ENCODE results near the gene CLEC2A.

Gene CLEC2A

DNA sequence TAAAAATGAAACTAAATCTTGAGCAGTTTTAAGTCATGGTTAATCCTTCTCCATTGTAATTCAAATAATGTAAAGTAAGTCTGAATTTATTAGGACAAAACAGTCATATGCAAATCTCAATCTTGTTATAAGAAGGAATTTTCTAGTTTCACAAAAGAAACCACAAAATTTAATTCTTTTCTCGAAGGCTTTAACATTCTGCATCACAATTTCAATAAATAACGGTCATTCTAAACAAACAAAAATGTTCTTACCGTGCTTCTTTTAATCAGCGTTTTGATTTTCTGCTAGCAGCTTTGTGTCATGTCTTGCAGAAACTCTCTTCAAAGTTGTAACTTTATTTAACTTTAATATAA is 63.2 kb downstream of the CLEC2A start:
- H3K4ac ChIP-seq (ENCODE audit: low read depth in 1 of 2, low read length in 2 of 2), result no peak overlapping the region
- H3K27me3 ChIP-seq (ENCODE audit: control insufficient read depth in 1 of 2, insufficient read depth in 1 of 2, low read length in 2 of 2), result no peaks in the 10 kb centered on the region
- WGBS, result 38% methylated on average over 4 of the region's 4 CpGs
- H3K9ac ChIP-seq (ENCODE audit: low read length), result peak overlapping the region; percentile 95
- no peak overlapping the region for H2AK5ac ChIP-seq (ENCODE audit: low read length, severe bottlenecking)
- no peak overlapping the region for H4K8ac ChIP-seq (ENCODE audit: low read length)
- H2BK12ac ChIP-seq (ENCODE audit: low read length in 2 of 2), result no peak overlapping the region
- H3K79me1 ChIP-seq (replicated peaks; ENCODE audit: low read length, poor library complexity, severe bottlenecking), result no peaks in the 10 kb centered on the region
- DNase-seq, result no peak
- no peak overlapping the region for H2BK15ac ChIP-seq (ENCODE audit: low read depth, poor library complexity, severe bottlenecking)
- H3K9me3 ChIP-seq (ENCODE audit: control insufficient read depth, low read length), result peaks cover 4% of the 10 kb centered on the region
- H3K4me3 ChIP-seq (ENCODE audit: insufficient read depth in 1 of 2, low read depth in 1 of 2, low read length in 2 of 2), result peak overlapping the region in 1 of 2 experiments; percentile 85
- no peak overlapping the region for H3K4me2 ChIP-seq (ENCODE audit: low read length, poor library complexity, severe bottlenecking)
- no peaks in the 10 kb centered on the region for H3K4me1 ChIP-seq (ENCODE audit: control insufficient read depth, insufficient read depth, low read depth, low read length)
- H3K27ac ChIP-seq (ENCODE audit: low read length, poor library complexity, severe bottlenecking), result no peak overlapping the region
- H3K18ac ChIP-seq (ENCODE audit: low read depth in 1 of 2, low read length in 2 of 2), result no peak overlapping the region
- no peak overlapping the region for H3K14ac ChIP-seq (ENCODE audit: low read length in 2 of 2)
- no peak overlapping the region for H2AFZ ChIP-seq (ENCODE audit: low read depth, low read length)
- peaks cover 0 to 4% of the 10 kb centered on the region in 2 experiments for H3K36me3 ChIP-seq (ENCODE audit: control insufficient read depth in 1 of 2, insufficient read depth in 2 of 2, low read depth in 1 of 2, low read length in 2 of 2)
- no peak overlapping the region for H4K91ac ChIP-seq (ENCODE audit: low read length)
- H3K23ac ChIP-seq (ENCODE audit: low read length in 2 of 2), result no peak overlapping the region
- no peak overlapping the region for H2BK5ac ChIP-seq (ENCODE audit: low read depth, low read length, poor library complexity, severe bottlenecking)
- no peak overlapping the region for H2BK120ac ChIP-seq (ENCODE audit: low read depth, low read length)

DNA sequence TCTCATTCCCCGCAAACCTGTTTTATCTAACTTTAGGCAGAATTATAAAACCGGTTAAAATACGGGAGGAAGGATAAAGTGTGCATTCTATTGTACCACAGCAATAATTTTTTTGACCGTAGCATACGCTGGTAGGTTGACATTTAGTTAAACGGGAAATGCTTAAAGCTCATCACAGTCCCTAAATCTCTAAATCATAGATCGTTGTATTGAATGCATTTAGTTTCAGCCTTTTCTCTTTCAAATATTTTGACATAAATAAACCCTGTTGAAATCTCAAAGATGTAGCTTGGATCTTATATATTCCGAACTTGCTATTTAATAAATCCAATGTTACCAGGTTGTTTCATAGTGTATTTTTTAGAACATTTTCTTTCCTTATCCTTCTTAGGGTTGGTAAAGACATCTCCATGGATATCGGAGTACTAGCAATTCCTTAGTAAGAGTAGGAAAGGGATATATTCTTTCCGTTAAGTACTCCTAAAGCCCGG is 63.8 kb downstream of the CLEC2A start:
- Histone ChIP-seq H3K23ac (ENCODE audit: low read length in 2 of 2) (no peak overlapping the region), H3K9ac (ENCODE audit: low read length) (peak overlapping the region; percentile 95), H2BK120ac (ENCODE audit: low read depth, low read length) (no peak overlapping the region), H3K27ac (ENCODE audit: low read length, poor library complexity, severe bottlenecking) (no peak overlapping the region), H2AK5ac (ENCODE audit: low read length, severe bottlenecking) (no peak overlapping the region), H3K18ac (ENCODE audit: low read depth in 1 of 2, low read length in 2 of 2) (no peak overlapping the region), H3K14ac (ENCODE audit: low read length in 2 of 2) (no peak overlapping the region), H3K36me3 (ENCODE audit: control insufficient read depth in 1 of 2, insufficient read depth in 2 of 2, low read depth in 1 of 2, low read length in 2 of 2) (peaks cover 0 to 8% of the 10 kb centered on the region in 2 experiments), H3K4ac (ENCODE audit: low read depth in 1 of 2, low read length in 2 of 2) (no peak overlapping the region), H3K4me3 (ENCODE audit: insufficient read depth in 1 of 2, low read depth in 1 of 2, low read length in 2 of 2) (peak overlapping the region in 1 of 2 experiments; percentile 85), H2BK5ac (ENCODE audit: low read depth, low read length, poor library complexity, severe bottlenecking) (no peak overlapping the region), H4K8ac (ENCODE audit: low read length) (no peak overlapping the region), H3K79me1 (replicated peaks; ENCODE audit: low read length, poor library complexity, severe bottlenecking) (no peaks in the 10 kb centered on the region), H4K91ac (ENCODE audit: low read length) (no peak overlapping the region), H2AFZ (ENCODE audit: low read depth, low read length) (no peak overlapping the region), H3K4me1 (ENCODE audit: control insufficient read depth, insufficient read depth, low read depth, low read length) (no peaks in the 10 kb centered on the region), H3K4me2 (ENCODE audit: low read length, poor library complexity, severe bottlenecking) (no peak overlapping the region), H2BK12ac (ENCODE audit: low read length in 2 of 2) (no peak overlapping the region), H3K27me3 (ENCODE audit: control insufficient read depth in 1 of 2, insufficient read depth in 1 of 2, low read length in 2 of 2) (no peaks in the 10 kb centered on the region), H2BK15ac (ENCODE audit: low read depth, poor library complexity, severe bottlenecking) (no peak overlapping the region), H3K9me3 (ENCODE audit: control insufficient read depth, low read length) (peaks cover 7% of the 10 kb centered on the region)
- peak; percentile 25 for DNase-seq
- WGBS, result 94% methylated on average over 6 of the region's 11 CpGs

DNA sequence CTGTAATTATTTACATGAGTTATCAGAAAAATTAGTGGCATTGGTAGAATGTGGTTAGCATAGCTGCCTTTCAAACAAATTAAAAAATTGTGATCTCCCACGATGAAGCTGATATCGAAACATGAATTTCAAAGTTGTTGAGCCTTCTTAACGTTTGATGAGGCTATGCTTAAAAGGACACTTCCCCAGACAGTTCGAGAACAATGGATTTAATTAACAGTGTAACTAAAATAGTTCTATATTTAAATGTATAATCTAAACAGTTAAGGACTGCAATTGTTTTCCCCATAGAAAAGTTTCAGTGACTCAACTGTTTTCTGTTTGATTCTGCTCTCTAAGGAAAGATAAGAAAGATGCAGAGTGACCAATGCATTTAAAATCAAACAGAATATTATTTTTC is 64.6 kb downstream of the CLEC2A start:
- WGBS, result 100% methylated on average over 2 of the region's 4 CpGs
- H3K23ac ChIP-seq (ENCODE audit: low read length in 2 of 2), result no peak overlapping the region

DNA sequence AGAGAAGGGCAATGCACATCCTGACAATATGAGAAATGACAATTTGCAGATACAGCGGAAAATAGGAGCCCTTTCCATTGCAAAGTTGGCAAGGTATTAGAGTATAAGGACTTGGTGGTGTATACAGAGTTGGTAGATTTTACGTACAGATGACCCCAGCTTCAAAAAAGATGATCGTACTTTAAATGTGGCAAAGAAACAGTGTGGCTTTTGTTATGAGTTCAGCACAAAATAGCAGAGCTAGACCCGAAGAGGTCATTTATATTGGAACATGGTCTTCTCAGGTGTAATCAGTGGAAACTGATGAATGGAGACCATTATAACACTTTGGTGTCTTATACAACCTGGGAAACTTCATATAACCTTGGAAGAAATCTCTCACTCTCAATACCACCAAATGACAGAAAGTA is 65.3 kb downstream of the CLEC2A start:
- Histone ChIP-seq H2BK12ac (ENCODE audit: low read length in 2 of 2) (no peak overlapping the region), H2BK120ac (ENCODE audit: low read depth, low read length) (no peak overlapping the region), H3K4me3 (ENCODE audit: insufficient read depth in 1 of 2, low read depth in 1 of 2, low read length in 2 of 2) (peak overlapping the region in 1 of 2 experiments; percentile 85), H3K18ac (ENCODE audit: low read depth in 1 of 2, low read length in 2 of 2) (no peak overlapping the region), H3K14ac (ENCODE audit: low read length in 2 of 2) (no peak overlapping the region), H3K4me2 (ENCODE audit: low read length, poor library complexity, severe bottlenecking) (no peak overlapping the region), H3K36me3 (ENCODE audit: control insufficient read depth in 1 of 2, insufficient read depth in 2 of 2, low read depth in 1 of 2, low read length in 2 of 2) (peaks cover 0 to 10% of the 10 kb centered on the region in 2 experiments), H3K4ac (ENCODE audit: low read depth in 1 of 2, low read length in 2 of 2) (no peak overlapping the region), H4K91ac (ENCODE audit: low read length) (no peak overlapping the region), H3K4me1 (ENCODE audit: control insufficient read depth, insufficient read depth, low read depth, low read length) (no peaks in the 10 kb centered on the region), H3K27ac (ENCODE audit: low read length, poor library complexity, severe bottlenecking) (no peak overlapping the region), H3K23ac (ENCODE audit: low read length in 2 of 2) (no peak overlapping the region), H2BK15ac (ENCODE audit: low read depth, poor library complexity, severe bottlenecking) (no peak overlapping the region), H4K8ac (ENCODE audit: low read length) (no peak overlapping the region), H2BK5ac (ENCODE audit: low read depth, low read length, poor library complexity, severe bottlenecking) (no peak overlapping the region), H2AFZ (ENCODE audit: low read depth, low read length) (no peak overlapping the region), H3K9me3 (ENCODE audit: control insufficient read depth, low read length) (peaks cover 7% of the 10 kb centered on the region), H2AK5ac (ENCODE audit: low read length, severe bottlenecking) (no peak overlapping the region), H3K9ac (ENCODE audit: low read length) (peak overlapping the region; percentile 95), H3K27me3 (ENCODE audit: control insufficient read depth in 1 of 2, insufficient read depth in 1 of 2, low read length in 2 of 2) (no peaks in the 10 kb centered on the region), H3K79me1 (replicated peaks; ENCODE audit: low read length, poor library complexity, severe bottlenecking) (no peaks in the 10 kb centered on the region)
- WGBS, result 89% methylated on average over 3 of the region's 4 CpGs
- no peak for DNase-seq

More for the DNA sequence above, 64.6 kb downstream of the CLEC2A start:
- no peak overlapping the region for H2AFZ ChIP-seq (ENCODE audit: low read depth, low read length)
- peak overlapping the region; percentile 95 for H3K9ac ChIP-seq (ENCODE audit: low read length)
- peaks cover 0 to 10% of the 10 kb centered on the region in 2 experiments for H3K36me3 ChIP-seq (ENCODE audit: control insufficient read depth in 1 of 2, insufficient read depth in 2 of 2, low read depth in 1 of 2, low read length in 2 of 2)
- H4K91ac ChIP-seq (ENCODE audit: low read length), result no peak overlapping the region
- no peak overlapping the region for H3K14ac ChIP-seq (ENCODE audit: low read length in 2 of 2)
- no peak overlapping the region for H2BK15ac ChIP-seq (ENCODE audit: low read depth, poor library complexity, severe bottlenecking)
- H3K4ac ChIP-seq (ENCODE audit: low read depth in 1 of 2, low read length in 2 of 2), result no peak overlapping the region
- no peak overlapping the region for H2AK5ac ChIP-seq (ENCODE audit: low read length, severe bottlenecking)
- no peaks in the 10 kb centered on the region for H3K79me1 ChIP-seq (replicated peaks; ENCODE audit: low read length, poor library complexity, severe bottlenecking)
- no peak overlapping the region for H4K8ac ChIP-seq (ENCODE audit: low read length)
- peak; percentile 8 for DNase-seq
- no peaks in the 10 kb centered on the region for H3K4me1 ChIP-seq (ENCODE audit: control insufficient read depth, insufficient read depth, low read depth, low read length)
- H2BK12ac ChIP-seq (ENCODE audit: low read length in 2 of 2), result no peak overlapping the region
- no peak overlapping the region for H3K4me2 ChIP-seq (ENCODE audit: low read length, poor library complexity, severe bottlenecking)
- no peak overlapping the region for H2BK5ac ChIP-seq (ENCODE audit: low read depth, low read length, poor library complexity, severe bottlenecking)
- H3K9me3 ChIP-seq (ENCODE audit: control insufficient read depth, low read length), result peaks cover 7% of the 10 kb centered on the region
- no peak overlapping the region for H2BK120ac ChIP-seq (ENCODE audit: low read depth, low read length)
- no peak overlapping the region for H3K27ac ChIP-seq (ENCODE audit: low read length, poor library complexity, severe bottlenecking)
- H3K4me3 ChIP-seq (ENCODE audit: insufficient read depth in 1 of 2, low read depth in 1 of 2, low read length in 2 of 2), result peak overlapping the region in 1 of 2 experiments; percentile 85
- no peak overlapping the region for H3K18ac ChIP-seq (ENCODE audit: low read depth in 1 of 2, low read length in 2 of 2)
- H3K27me3 ChIP-seq (ENCODE audit: control insufficient read depth in 1 of 2, insufficient read depth in 1 of 2, low read length in 2 of 2), result no peaks in the 10 kb centered on the region
